IMR-90 (cell line): Measurements from ENCODE around the gene FUT8. TPM values are rescaled to one million over a fixed set of nuclear protein-coding genes. Genes with fewer than 3 reads are reported as not detected.

Source experiments
- ATAC-seq: fragments of 200-7000 bp; cut with Tn5 transposase; 2 replicates; pipeline ENCODE4 v1.9.1; 2020; ENCODE audit warnings: low read depth, mild to moderate bottlenecking, moderate library complexity
- BruUV-seq: library from RNA; stranded (reverse); fragments of 400-500 nt; replicated peaks from 2 replicates; lab custom pipeline; 2021; lab: Mats Ljungman, UMichigan
- CTCF ChIA-PET: fragments of 300-600 bp; formaldehyde crosslinking; extraction: SDS; loops from one replicate; lab custom pipeline; 2021; ENCODE audit warnings: antibody characterized with exemption; lab: Yijun Ruan, JAX
- POLR2A ChIA-PET: fragments of 300-600 bp; sonication (Branson Sonifier 250); formaldehyde crosslinking; loops from one replicate; lab custom pipeline; 2022; ENCODE audit warnings: antibody characterized with exemption; ENCODE audit not compliant: unreplicated experiment; lab: Charles Lee
- DNase-seq: peaks from one replicate; pipeline ENCODE4 v3.0.0; 2013
- H2AFZ ChIP-seq: replicated peaks from 2 replicates; pipeline ENCODE3; 2013; ENCODE audit warnings: low read length, mild to moderate bottlenecking; ENCODE audit not compliant: poor library complexity
- H2AK5ac ChIP-seq: 2 replicates; pipeline ENCODE4 v1.6.1; 2013; ENCODE audit warnings: low read depth, low read length, inconsistent platforms
- H2AK9ac ChIP-seq: replicated peaks from 2 replicates; pipeline ENCODE3; 2013; ENCODE audit warnings: mild to moderate bottlenecking, low read depth, low read length, moderate library complexity; ENCODE audit not compliant: poor library complexity
- H2BK120ac ChIP-seq: 2 replicates; pipeline ENCODE4 v1.6.1; 2013; ENCODE audit warnings: low read depth, low read length, inconsistent platforms
- H2BK15ac ChIP-seq: 3 replicates; pipeline ENCODE4 v1.6.1; 2013; ENCODE audit warnings: low read depth, low read length, inconsistent platforms
- H2BK20ac ChIP-seq: 2 replicates; pipeline ENCODE4 v1.6.1; 2013; ENCODE audit warnings: low read depth, mild to moderate bottlenecking, inconsistent platforms, low read length, moderate library complexity
- H2BK5ac ChIP-seq: 2 replicates; pipeline ENCODE4 v1.6.1; 2013; ENCODE audit warnings: mild to moderate bottlenecking, low read depth, low read length, inconsistent platforms; ENCODE audit not compliant: poor library complexity, severe bottlenecking
- H3K14ac ChIP-seq: replicated peaks from 2 replicates; pipeline ENCODE4 v1.6.1; 2013; ENCODE audit warnings: low read depth, low read length, inconsistent platforms
- H3K18ac ChIP-seq: 2 replicates; pipeline ENCODE4 v1.6.1; 2013; ENCODE audit warnings: low read depth, low read length, control low read depth
- H3K23ac ChIP-seq: 2 replicates; pipeline ENCODE4 v1.6.1; 2013; ENCODE audit warnings: low read depth, low read length, inconsistent platforms
- H3K27ac ChIP-seq: 2 replicates; pipeline ENCODE4 v1.5.1; 2013; ENCODE audit warnings: mild to moderate bottlenecking, control low read depth, low read length; ENCODE audit not compliant: insufficient read depth
- H3K27me3 ChIP-seq: 2 replicates; pipeline ENCODE4 v1.6.1; 2013; ENCODE audit warnings: low read length; ENCODE audit not compliant: control insufficient read depth, insufficient read depth
- H3K36me3 ChIP-seq: 2 replicates; pipeline ENCODE4 v1.6.1; 2013; ENCODE audit warnings: low read length, mixed read lengths; ENCODE audit not compliant: control insufficient read depth, insufficient read depth
- H3K4ac ChIP-seq: 2 replicates; pipeline ENCODE4 v1.6.1; 2013; ENCODE audit warnings: low read depth, low read length, inconsistent platforms
- H3K4me1 ChIP-seq: 2 replicates; pipeline ENCODE4 v1.6.1; 2013; ENCODE audit warnings: low read length, mixed read lengths; ENCODE audit not compliant: control insufficient read depth, insufficient read depth
- H3K4me2 ChIP-seq: 2 replicates; pipeline ENCODE4 v1.6.1; 2013; ENCODE audit warnings: low read depth, mild to moderate bottlenecking, control low read depth, low read length, moderate library complexity
- H3K4me3 ChIP-seq: 2 replicates; pipeline ENCODE4 v1.5.1; 2013; ENCODE audit warnings: low read depth, mild to moderate bottlenecking, control low read depth, low read length, moderate library complexity; ENCODE audit not compliant: insufficient read depth
- H3K56ac ChIP-seq: 2 replicates; pipeline ENCODE4 v1.6.1; 2013; ENCODE audit warnings: low read length, inconsistent platforms; ENCODE audit not compliant: insufficient read depth; ENCODE audit errors: extremely low read depth
- H3K79me1 ChIP-seq, 2 experiments: 2 replicates each; pipeline ENCODE4 v1.6.1; 2013; ENCODE audit warnings: low read length in 2 of 2, inconsistent platforms in 1 of 2, low read depth in 1 of 2
- H3K9ac ChIP-seq: 2 replicates; pipeline ENCODE4 v1.6.1; 2013; ENCODE audit warnings: low read depth, low read length, control low read depth
- H3K9me1 ChIP-seq: 2 replicates; pipeline ENCODE4 v1.6.1; 2013; ENCODE audit warnings: low read length, inconsistent platforms; ENCODE audit not compliant: insufficient read depth
- H3K9me3 ChIP-seq: 2 replicates; pipeline ENCODE4 v1.6.1; 2013; ENCODE audit warnings: low read length; ENCODE audit not compliant: control insufficient read depth, insufficient read depth
- H4K20me1 ChIP-seq: 2 replicates; pipeline ENCODE4 v1.6.1; 2013; ENCODE audit warnings: low read length, inconsistent platforms; ENCODE audit not compliant: insufficient read depth
- H4K5ac ChIP-seq: 2 replicates; pipeline ENCODE4 v1.6.1; 2013; ENCODE audit warnings: mild to moderate bottlenecking, low read depth, low read length, control low read depth
- H4K8ac ChIP-seq, 2 experiments: 2 replicates each; pipeline ENCODE4 v1.6.1; 2013; ENCODE audit warnings: low read depth in 2 of 2, low read length in 2 of 2, control low read depth in 1 of 2, inconsistent platforms in 1 of 2
- H4K91ac ChIP-seq: 2 replicates; pipeline ENCODE4 v1.6.1; 2013; ENCODE audit warnings: low read depth, low read length, inconsistent platforms; ENCODE audit not compliant: insufficient read depth
- CHD1 ChIP-seq: IDR thresholded peaks from 2 replicates; pipeline ENCODE4 v1.6.1; 2012; ENCODE audit warnings: low read depth, low read length, improper control_type of control experiment
- POLR2A ChIP-seq: IDR thresholded peaks from 2 replicates; pipeline ENCODE4 v1.6.1; 2012; ENCODE audit warnings: mild to moderate bottlenecking, low read depth, low read length
- RFX5 ChIP-seq: IDR thresholded peaks from 2 replicates; pipeline ENCODE4 v1.8.0; 2012; ENCODE audit warnings: low read depth, mild to moderate bottlenecking, low read length, moderate library complexity
- WGBS, 2 experiments: methylation state at CpG; one replicate each; pipeline versions ENCODE4 v1.1.5 to v1.1.7; 2013; ENCODE audit warnings: missing lambda C conversion rate in 2 of 2; ENCODE audit not compliant: insufficient read length in 1 of 2; ENCODE audit errors: extremely low coverage in 2 of 2; 5-methylcytosine and 5-hydroxymethylcytosine counted together
- dilution Hi-C: fragments of 300-500 bp; cut with HindIII; formaldehyde crosslinking; loops from one replicate; pipeline ENCODE4 v1.14.3; 2018; ENCODE audit warnings: low sequenced_read_pairs; ENCODE audit not compliant: unreplicated experiment
- in situ Hi-C: fragments of 300-500 bp; cut with MboI; formaldehyde crosslinking; loops from 3 replicates; pipeline ENCODE4 v1.14.3; 2019; ENCODE audit warnings: low sequenced_read_pairs, inconsistent platforms, mixed read lengths
- intact Hi-C: fragments of 100-400 bp; cut with micrococcal nuclease; formaldehyde crosslinking; loops from 2 replicates; pipeline ENCODE4 v1.10.0; 2022
- polyA plus RNA-seq, 3 experiments: library from polyadenylated mRNA; depleted of rRNA; stranded (reverse); fragments of >200 nt; gene quantifications; 2 replicates each; pipeline ENCODE4 v1.2.3, GENCODE V29; 2012; ENCODE audit warnings: low replicate concordance in 1 of 3
- total RNA-seq: library from RNA; depleted of rRNA; stranded (reverse); fragments of >200 nt; gene quantifications from 2 replicates; pipeline ENCODE4 v1.2.3, GENCODE V29; 2012

The FUT8 gene
- total and polyA plus RNA-seq, 2 of the 4 experiments (the other 2 are of a cell fraction) = 15.6 to 72.9 TPM

DNA sequence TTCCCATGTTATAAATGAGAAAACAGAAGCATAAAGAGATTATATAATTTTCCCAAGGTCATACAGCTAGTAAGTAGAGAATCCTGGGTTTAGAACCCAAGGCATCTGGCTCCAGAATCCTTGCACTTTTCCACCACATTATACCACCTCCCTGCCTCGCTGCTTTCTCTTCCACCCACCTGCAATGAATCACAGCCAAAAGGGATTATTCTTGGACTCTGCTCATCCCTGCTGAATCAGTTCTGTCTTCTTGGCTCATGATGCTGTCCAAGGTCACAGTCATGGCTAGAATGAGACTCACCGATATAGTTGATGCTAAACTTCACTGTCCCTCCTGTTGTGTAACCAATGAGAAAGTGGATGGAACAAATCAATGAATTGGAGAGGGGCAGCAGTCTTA is 356.6 kb downstream of the FUT8 start:
- DNase-seq = no peak
- Histone ChIP-seq H3K9ac (no peak overlapping the region), H3K14ac (no peak overlapping the region), H4K91ac (no peak overlapping the region), H3K27me3 (no peaks in the 10 kb centered on the region), H3K4me2 (no peak overlapping the region), H4K5ac (no peak overlapping the region), H3K23ac (no peak overlapping the region), H3K9me3 (no peaks in the 10 kb centered on the region), H2AK9ac (no peak overlapping the region), H4K8ac (no peak overlapping the region), H3K18ac (no peak overlapping the region), H3K56ac (no peak overlapping the region), H3K4ac (no peak overlapping the region), H2AK5ac (no peak overlapping the region), H3K9me1 (no peaks in the 10 kb centered on the region), H3K27ac (no peak overlapping the region), H2BK15ac (no peak overlapping the region), H3K4me3 (no peak overlapping the region), H3K36me3 (no peaks in the 10 kb centered on the region), H2BK120ac (no peak overlapping the region), H3K4me1 (no peaks in the 10 kb centered on the region), H2BK5ac (no peak overlapping the region), H2BK20ac (no peak overlapping the region), H3K79me1 (no peaks in the 10 kb centered on the region), H2AFZ (no peak overlapping the region), H4K20me1 (no peaks in the 10 kb centered on the region)
- BruUV-seq = no TSS peak
- in situ Hi-C loops (no loop called here), intact Hi-C loops (no loop called here), dilution Hi-C loops (no loop called here)
- ATAC-seq = no peak
- ChIA-PET POLR2A (no interaction called here), CTCF (no interaction called here)
- WGBS, 2 experiments = 100% methylated on average over 1 of the region's 2 CpGs; no CpG with 5 or more reads in 1 of the 2 experiments
- TF ChIP-seq CHD1 = no peak
- no peak for TF ChIP-seq RFX5
- TF ChIP-seq POLR2A = no peak
